Esophagus muscularis mucosa (tissue), 4 donors: ENCODE measurements around the gene TAF1B. TPM values are rescaled to one million over a fixed set of nuclear protein-coding genes. Genes with fewer than 3 reads are reported as not detected.
"Not testable (repeated sequence)": the region's sequence is repeated elsewhere in the genome, so short reads cannot be mapped to it uniquely, and the experiment has no call there.

ENCODE experiments used
- DNase-seq: peaks from one replicate; pipeline ENCODE4 v3.0.0-alpha.2; 2017; ENCODE audit errors: extremely low spot score
- H3K27ac ChIP-seq, 4 donors: fragments of 200-600 bp; sonication (generic); replicated peaks in 1 of 4; 1 replicate in 3 of 4; 2 replicates in 1 of 4; pipeline ENCODE4 v1.5.1; 2016 to 2019; ENCODE audit warnings: mild to moderate bottlenecking in 1 of 4
- H3K27me3 ChIP-seq, 4 donors: fragments of 200-600 bp; sonication (generic); one replicate each; pipeline versions ENCODE4 v1.5.1 to v1.6.0; 2016 to 2019
- H3K36me3 ChIP-seq, 4 donors: fragments of 200-600 bp; sonication (generic); one replicate each; pipeline ENCODE4 v1.5.1; 2016 to 2019
- H3K4me1 ChIP-seq, 4 donors: fragments of 200-600 bp; sonication (generic); one replicate each; pipeline ENCODE4 v1.5.1; 2016 to 2019
- H3K4me3 ChIP-seq, 4 donors: fragments of 200-600 bp; sonication (generic); 1 replicate in 2 of 4; 2 replicates in 2 of 4; pipeline ENCODE4 v1.5.1; 2016 to 2019; ENCODE audit warnings: mild to moderate bottlenecking in 4 of 4, moderate library complexity in 1 of 4
- H3K9me3 ChIP-seq, 4 donors: fragments of 200-600 bp; sonication (generic); 1 replicate in 3 of 4; 2 replicates in 1 of 4; pipeline ENCODE4 v1.5.1; 2016 to 2019
- EP300 ChIP-seq: sonication (generic); formaldehyde crosslinking; IDR thresholded peaks from one replicate; pipeline ENCODE4 v1.6.1; 2017; ENCODE audit warnings: antibody characterized with exemption
- POLR2A ChIP-seq: fragments of 450-650 bp; IDR thresholded peaks from one replicate; pipeline ENCODE4 v1.6.1; 2017; ENCODE audit warnings: antibody characterized with exemption, moderate library complexity, mild to moderate bottlenecking, low read depth
- POLR2AphosphoS5 ChIP-seq, 2 donors: sonication (generic); formaldehyde crosslinking; IDR thresholded peaks; one replicate each; pipeline ENCODE4 v1.6.1; 2017; ENCODE audit warnings: antibody characterized with exemption in 2 of 2
- WGBS: methylation state at CpG from one replicate; pipeline ENCODE4 v1.1.5; 2018; 5-methylcytosine and 5-hydroxymethylcytosine counted together
- intact Hi-C: fragments of 100-400 bp; cut with DNase I; formaldehyde crosslinking; loops from one replicate; pipeline ENCODE4 v1.15.1; 2023
- total RNA-seq, 4 donors: library from RNA; depleted of rRNA; stranded (reverse); fragments of >200 nt; gene quantifications; one replicate each; pipeline versions ENCODE4 v1.1.0 to v1.2.1, GENCODE V29; 2016
- TF ChIP-seq, protein P1 (sequence below), 3 experiments: fragments of 200-600 bp in 2 of 3; fragments of 450-650 bp in 1 of 3; sonication (generic) in 2 of 3; IDR thresholded peaks; one replicate each; pipeline ENCODE4 v1.5.1; 2017 to 2019; ENCODE audit warnings: antibody characterized with exemption in 3 of 3, mild to moderate bottlenecking in 2 of 3, moderate library complexity in 1 of 3

Gene TAF1B
- total RNA-seq, 4 donors from 2014 or later: 7.1 to 10.1 (median 8.0) TPM

DNA sequence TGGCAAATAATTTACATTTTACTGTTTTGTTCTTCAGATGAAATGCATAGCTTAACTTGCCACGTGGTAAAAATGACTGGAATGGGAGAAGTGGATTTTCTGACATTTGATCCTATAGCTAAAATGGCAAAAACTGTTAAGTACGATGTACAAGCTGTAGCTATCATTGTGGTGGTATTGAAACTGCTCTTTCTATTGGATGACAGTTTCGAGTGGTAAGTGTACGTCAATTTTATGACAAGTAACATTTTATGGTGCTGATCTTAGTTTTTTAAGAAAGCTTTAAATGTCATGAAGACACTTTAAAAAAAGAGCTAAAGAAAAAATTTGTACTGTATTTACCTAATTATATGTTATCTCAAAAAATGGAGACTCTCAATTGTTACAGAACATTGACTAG is 67.4 kb downstream of the TAF1B start:
- TF ChIP-seq POLR2A (no peak), POLR2AphosphoS5 (IDR thresholded peaks at IDR 0.05) (no peak), EP300 (no peak)
- TF ChIP-seq, protein P1, sequence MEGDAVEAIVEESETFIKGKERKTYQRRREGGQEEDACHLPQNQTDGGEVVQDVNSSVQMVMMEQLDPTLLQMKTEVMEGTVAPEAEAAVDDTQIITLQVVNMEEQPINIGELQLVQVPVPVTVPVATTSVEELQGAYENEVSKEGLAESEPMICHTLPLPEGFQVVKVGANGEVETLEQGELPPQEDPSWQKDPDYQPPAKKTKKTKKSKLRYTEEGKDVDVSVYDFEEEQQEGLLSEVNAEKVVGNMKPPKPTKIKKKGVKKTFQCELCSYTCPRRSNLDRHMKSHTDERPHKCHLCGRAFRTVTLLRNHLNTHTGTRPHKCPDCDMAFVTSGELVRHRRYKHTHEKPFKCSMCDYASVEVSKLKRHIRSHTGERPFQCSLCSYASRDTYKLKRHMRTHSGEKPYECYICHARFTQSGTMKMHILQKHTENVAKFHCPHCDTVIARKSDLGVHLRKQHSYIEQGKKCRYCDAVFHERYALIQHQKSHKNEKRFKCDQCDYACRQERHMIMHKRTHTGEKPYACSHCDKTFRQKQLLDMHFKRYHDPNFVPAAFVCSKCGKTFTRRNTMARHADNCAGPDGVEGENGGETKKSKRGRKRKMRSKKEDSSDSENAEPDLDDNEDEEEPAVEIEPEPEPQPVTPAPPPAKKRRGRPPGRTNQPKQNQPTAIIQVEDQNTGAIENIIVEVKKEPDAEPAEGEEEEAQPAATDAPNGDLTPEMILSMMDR (IDR thresholded peaks at IDR 0.05): no peak
- intact Hi-C loops: no loop called here
- no peak for DNase-seq
- Histone ChIP-seq H3K9me3 (no peaks in the 10 kb centered on the region), H3K4me3 (no peak overlapping the region), H3K4me1 (no peaks in the 10 kb centered on the region), H3K36me3 (peaks cover 0 to 36% (median 17%) of the 10 kb centered on the region in 4 donors), H3K27ac (no peak overlapping the region), H3K27me3 (no peaks in the 10 kb centered on the region)
- 87% methylated on average over 4 of the region's 4 CpGs for WGBS

DNA sequence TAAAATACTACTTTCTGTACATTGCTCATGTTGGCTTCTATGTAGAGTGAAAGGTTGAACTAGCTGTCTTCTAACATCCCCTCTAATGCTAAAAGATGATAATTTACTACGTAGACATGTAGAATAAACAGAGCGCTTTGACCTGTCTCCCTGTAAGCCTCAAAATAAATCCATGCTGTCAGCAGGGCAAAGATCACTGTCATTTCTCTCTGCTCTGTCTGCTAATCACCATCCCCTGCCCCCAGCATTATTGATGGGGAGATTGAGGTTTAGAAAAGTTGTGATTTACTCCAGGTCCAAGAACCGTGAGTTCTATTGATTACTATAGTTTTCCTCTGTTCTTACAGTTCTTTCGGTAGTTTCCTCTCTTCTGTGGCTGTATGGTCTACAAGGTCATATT is 69.2 kb downstream of the TAF1B start:
- H3K9me3 ChIP-seq: no peaks in the 10 kb centered on the region

DNA sequence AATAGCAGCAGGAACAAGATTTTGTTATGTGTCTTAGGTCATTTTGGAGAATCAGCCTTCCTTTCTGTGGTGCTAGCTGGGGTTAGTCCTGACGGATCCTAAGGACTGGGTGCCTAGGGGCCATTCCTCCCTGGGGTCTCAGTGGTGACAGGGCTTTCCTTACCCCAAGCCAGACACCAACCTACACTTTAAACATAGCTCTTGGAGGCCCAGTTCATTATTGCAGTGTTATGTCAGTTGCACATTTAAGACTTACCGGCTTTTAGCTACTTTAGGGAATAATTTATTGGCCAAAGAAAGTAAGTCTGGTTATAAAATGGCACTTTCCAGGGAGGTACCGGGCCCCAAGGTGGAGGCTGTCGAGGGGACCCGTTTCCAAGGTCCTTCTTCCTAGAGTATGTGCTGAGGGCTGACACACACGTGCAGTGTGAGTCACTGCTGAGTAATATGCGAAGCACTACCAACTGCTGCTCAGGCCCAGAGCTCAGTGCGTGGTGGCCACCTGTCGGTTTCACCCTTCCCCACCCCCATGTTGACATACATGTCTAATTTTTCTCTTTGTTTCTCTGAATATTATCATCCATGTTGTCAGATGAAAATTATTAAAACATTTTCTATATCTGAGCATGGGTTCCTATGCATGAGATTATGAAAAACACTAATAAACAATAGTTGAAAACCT is 71.3 kb downstream of the TAF1B start:
- DNase-seq: no peak
- Histone ChIP-seq H3K36me3 (peaks cover under 1 to 40% (median 22%) of the 10 kb centered on the region in 4 donors), H3K9me3 (no peaks in the 10 kb centered on the region), H3K4me1 (no peaks in the 10 kb centered on the region), H3K27ac (no peak overlapping the region), H3K27me3 (no peaks in the 10 kb centered on the region), H3K4me3 (no peak overlapping the region)
- 94% methylated on average over 7 of the region's 9 CpGs for WGBS
- TF ChIP-seq, protein P1 (IDR thresholded peaks at IDR 0.05): no peak
- no peak for TF ChIP-seq POLR2A
- TF ChIP-seq EP300: no peak
- no peak for TF ChIP-seq POLR2AphosphoS5 (IDR thresholded peaks at IDR 0.05)
- intact Hi-C loops: no loop called here

More for the DNA sequence above, 69.2 kb downstream of the TAF1B start:
- intact Hi-C loops: no loop called here
- H3K27ac ChIP-seq: no peak overlapping the region
- WGBS: 87% methylated on average over 4 of the region's 4 CpGs
- TF ChIP-seq POLR2A: no peak
- no peak for TF ChIP-seq EP300
- TF ChIP-seq POLR2AphosphoS5 (IDR thresholded peaks at IDR 0.05): no peak
- TF ChIP-seq, protein P1 (IDR thresholded peaks at IDR 0.05): no peak
- H3K27me3 ChIP-seq: no peaks in the 10 kb centered on the region
- peaks cover 0 to 36% (median 17%) of the 10 kb centered on the region in 4 donors for H3K36me3 ChIP-seq
- no peak for DNase-seq
- H3K4me3 ChIP-seq: no peak overlapping the region
- H3K4me1 ChIP-seq: no peaks in the 10 kb centered on the region

DNA sequence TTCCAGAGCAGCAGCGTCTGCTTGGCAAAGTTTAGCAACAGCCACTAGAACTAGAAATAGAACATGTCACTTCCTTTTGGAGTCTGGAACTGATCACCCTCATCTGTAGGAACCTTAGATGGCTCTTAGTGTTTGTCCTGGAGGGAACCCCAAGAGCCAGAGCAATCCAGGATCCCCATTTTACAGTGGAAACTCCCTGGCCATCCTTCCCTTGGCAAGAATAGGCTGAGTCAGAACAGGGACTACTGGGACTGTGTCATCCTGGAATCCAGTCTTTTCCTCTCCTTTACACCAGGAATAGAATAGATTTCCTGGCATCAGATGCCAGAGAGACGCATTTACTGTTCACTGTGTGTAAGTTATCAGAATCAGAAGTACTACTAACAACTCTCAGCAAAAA is 75.0 kb downstream of the TAF1B start:
- H3K4me3 ChIP-seq: no peak overlapping the region
- no peaks in the 10 kb centered on the region for H3K27me3 ChIP-seq
- no peak for TF ChIP-seq POLR2A
- H3K27ac ChIP-seq: no peak overlapping the region
- no peaks in the 10 kb centered on the region for H3K4me1 ChIP-seq
- intact Hi-C loops: no loop called here
- WGBS: 22% methylated on average over 2 of the region's 2 CpGs
- no peak for DNase-seq
- H3K9me3 ChIP-seq: no peaks in the 10 kb centered on the region
- H3K36me3 ChIP-seq: peaks cover 5 to 35% (median 27%) of the 10 kb centered on the region in 4 donors

DNA sequence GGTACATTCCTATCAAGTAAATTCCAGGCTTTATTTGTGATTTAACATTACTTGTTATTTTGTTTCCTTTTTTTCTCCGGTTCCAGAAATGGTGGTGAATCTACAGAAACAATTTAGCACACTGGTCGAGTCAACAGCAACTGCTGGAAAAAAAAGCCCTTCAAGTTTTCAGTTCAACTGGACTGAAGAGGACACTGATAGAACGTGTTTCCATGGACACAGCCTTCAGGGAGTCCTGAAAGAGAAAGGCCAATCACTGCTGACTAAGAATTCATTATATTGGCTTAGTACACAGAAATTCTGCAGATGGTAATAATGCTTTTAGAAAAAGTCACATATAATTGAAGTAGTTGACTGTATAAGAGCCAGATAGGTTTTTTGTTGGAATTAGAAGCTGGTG is 76.2 kb downstream of the TAF1B start:
- intact Hi-C loops: no loop called here
- WGBS: 52% methylated on average over 3 of the region's 3 CpGs
- no peaks in the 10 kb centered on the region for H3K9me3 ChIP-seq
- no peaks in the 10 kb centered on the region for H3K4me1 ChIP-seq
- no peaks in the 10 kb centered on the region for H3K27me3 ChIP-seq
- no peak overlapping the region for H3K27ac ChIP-seq
- peaks cover 5 to 29% (median 17%) of the 10 kb centered on the region in 4 donors for H3K36me3 ChIP-seq
- no peak overlapping the region for H3K4me3 ChIP-seq
- no peak for DNase-seq
- no peak for TF ChIP-seq POLR2A
- TF ChIP-seq POLR2AphosphoS5 (IDR thresholded peaks at IDR 0.05): no peak
- no peak for TF ChIP-seq EP300
- TF ChIP-seq, protein P1 (IDR thresholded peaks at IDR 0.05): no peak

DNA sequence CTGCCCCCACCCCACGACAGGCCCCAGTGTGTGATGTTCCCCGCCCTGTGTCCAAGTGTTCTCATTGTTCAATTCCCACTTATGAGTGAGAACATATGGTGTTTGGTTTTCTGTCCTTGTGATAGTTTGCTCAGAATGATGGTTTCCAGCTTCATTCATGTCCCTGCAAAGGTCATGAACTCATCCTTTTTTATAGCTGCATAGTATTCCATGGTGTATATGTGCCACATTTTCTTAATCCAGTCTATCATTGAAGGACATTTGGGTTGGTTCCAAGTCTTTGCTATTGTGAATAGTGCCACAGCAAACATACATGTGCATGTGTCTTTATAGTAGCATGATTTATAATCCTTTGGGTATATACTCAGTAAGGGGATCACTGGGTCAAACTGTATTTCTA is 83.7 kb downstream of the TAF1B start:
- intact Hi-C loops, H3K9me3 ChIP-seq, H3K4me3 ChIP-seq, H3K27ac ChIP-seq, H3K4me1 ChIP-seq, H3K27me3 ChIP-seq, DNase-seq: not testable (repeated sequence)
- WGBS: 100% methylated on average over 2 of the region's 2 CpGs
- peaks cover 3 to 31% (median 7%) of the 10 kb centered on the region in 4 donors for H3K36me3 ChIP-seq
